Activated gamma-delta T cell treated with Interleukin-2 at 50 U/mL for 16 hours (primary cell): ENCODE measurements around the gene NADK.
"Not testable (repeated sequence)": the region's sequence is repeated elsewhere in the genome, so short reads cannot be mapped to it uniquely, and the experiment has no call there.

Experiments
- DNase-seq: peaks from one replicate; pipeline ENCODE4 v3.0.0-alpha.2; 2020

Gene NADK

GRCh38 chr1:1763657-1764621 is 14.3 kb downstream of the NADK start:
- DNase-seq = no peak

- no peak for DNase-seq
Measured at GRCh38 chr1:1761504-1762376, 16.5 kb downstream of the NADK start.

DNA sequence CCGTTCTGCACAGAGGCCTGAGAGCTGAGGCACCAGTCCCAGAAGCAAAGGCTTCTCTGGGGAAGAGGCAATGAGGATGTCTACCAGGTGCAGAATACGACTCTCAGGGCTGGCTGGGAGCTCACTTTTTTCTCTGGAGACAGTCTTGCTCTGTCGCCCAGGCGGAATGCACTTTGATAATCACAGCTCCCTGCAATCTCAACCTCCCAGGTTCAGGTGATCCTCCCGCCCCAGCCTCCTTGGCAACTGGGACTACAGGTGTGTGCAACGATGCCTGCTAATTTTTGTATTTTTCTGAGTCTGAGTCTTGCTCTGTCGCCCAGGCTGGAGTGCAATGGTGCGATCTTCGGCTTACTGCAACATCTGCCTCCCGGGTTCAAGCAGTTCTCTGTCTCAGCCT is 17.6 kb downstream of the NADK start:
- no peak for DNase-seq

- no peak for DNase-seq
Measured at GRCh38 chr1:1760345-1760650, 18.0 kb downstream of the NADK start.

- DNase-seq = no peak
Measured at GRCh38 chr1:1759456-1760344, 18.6 kb downstream of the NADK start.

DNA sequence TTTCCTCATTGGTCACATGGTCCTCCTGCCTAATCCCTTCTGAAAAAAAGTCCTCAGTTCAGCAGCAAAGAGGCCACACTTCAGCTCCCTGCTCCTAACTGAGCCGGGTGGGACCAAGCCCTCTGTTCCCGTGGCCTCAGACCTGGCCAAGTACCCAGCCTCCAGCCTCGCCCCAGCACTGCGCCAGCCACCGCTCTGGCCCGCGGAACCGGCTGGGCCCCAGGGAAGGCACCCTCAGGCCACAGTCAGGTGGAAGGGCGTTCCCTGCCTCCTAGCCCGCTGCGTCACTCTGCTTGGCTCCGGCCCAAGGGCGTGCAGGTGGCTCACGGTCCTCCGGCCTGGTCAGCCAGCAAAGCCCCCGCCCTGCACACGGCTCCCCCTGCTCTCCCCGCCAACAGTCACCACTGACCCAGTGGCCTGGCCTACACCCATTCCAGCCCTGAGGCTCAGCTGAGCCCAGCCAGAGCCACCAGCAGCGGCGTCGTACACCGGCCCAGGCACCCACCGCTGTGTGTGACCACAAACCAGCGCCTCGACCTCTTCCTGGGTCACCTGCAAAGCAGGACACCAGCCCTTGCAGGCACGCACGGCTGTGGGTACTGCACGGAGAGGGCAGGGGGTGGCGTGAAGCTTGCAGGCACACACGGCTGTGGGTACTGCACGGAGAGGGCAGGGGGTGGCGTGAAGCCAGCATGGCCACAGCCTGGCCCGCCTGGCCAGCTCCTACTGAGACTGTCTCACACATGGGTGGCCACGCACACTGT is 19.4 kb downstream of the NADK start:
- DNase-seq = no peak

GRCh38 chr1:1758059-1758621 is 20.1 kb downstream of the NADK start:
- no peak for DNase-seq

DNA sequence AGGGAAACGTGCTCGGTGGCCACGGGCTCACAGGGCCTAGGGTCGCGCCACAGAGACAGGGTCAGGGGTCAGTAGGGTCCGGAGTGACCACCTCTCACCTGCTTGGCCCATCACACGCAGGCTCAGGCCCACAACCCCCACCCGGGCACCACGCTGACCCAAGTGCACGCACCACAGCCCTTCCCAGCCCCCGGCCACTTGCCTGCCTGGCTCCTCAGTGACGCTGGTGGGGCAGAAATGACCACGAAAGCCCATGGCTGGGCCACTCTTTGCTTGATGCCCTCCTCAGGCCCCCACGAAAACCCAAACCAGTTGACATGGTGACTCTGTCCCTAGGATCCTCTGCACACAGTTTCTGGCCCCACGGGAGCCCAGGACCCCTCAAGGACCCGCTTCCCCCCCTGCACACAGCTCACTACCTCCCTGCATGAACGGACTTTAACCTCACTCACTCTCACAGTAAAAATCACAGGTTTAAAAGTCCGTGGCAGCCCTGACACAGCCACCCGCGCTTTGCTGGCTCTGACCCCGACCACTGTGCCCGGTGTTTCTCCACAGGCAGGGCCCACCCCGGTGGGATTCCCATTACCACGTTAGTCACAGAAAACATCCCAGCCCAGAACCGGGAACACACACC is 20.7 kb downstream of the NADK start:
- no peak for DNase-seq

GRCh38 chr1:1756661-1757421 is 21.4 kb downstream of the NADK start:
- no peak for DNase-seq

DNA sequence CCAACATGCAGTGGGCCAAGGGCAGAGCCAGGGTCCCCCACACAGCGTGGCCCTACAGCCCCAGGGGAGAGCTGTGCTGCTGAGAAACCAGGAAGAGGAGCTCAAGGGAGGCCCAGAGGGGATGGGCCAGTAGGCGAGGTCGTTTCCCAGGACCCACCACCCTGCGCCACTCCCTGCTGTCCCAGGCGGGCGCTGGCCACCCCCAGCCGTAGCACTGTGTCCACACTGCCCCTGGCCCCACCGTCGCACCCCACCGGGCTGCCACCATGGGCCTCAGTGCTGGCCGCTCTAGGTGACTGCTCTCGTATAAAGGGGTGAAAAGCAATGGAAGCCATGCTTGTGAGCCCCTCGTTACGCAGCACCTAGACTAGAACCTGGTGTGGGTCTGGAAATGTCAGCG is 22.4 kb downstream of the NADK start:
- DNase-seq = no peak

DNA sequence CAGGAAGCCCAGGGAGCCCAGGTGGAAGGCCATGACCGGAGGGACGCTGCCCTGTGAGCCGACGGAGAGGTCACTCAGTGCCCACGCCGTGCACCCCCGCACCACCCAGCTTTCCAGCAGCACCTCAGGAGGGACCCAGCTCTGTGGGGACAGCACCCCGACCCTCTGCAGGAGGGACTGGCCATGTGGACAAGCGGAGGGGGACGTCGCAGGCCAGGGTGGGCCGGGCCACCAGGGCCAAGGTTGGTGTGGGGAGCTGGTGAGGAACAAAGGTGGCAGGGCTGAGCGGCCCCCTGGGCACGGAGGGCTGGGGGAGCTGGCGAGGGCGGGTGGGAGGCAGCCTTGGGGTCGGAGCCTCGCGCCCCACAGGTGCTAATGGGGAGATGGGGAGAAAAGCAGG is 22.8 kb downstream of the NADK start:
- no peak for DNase-seq

DNA sequence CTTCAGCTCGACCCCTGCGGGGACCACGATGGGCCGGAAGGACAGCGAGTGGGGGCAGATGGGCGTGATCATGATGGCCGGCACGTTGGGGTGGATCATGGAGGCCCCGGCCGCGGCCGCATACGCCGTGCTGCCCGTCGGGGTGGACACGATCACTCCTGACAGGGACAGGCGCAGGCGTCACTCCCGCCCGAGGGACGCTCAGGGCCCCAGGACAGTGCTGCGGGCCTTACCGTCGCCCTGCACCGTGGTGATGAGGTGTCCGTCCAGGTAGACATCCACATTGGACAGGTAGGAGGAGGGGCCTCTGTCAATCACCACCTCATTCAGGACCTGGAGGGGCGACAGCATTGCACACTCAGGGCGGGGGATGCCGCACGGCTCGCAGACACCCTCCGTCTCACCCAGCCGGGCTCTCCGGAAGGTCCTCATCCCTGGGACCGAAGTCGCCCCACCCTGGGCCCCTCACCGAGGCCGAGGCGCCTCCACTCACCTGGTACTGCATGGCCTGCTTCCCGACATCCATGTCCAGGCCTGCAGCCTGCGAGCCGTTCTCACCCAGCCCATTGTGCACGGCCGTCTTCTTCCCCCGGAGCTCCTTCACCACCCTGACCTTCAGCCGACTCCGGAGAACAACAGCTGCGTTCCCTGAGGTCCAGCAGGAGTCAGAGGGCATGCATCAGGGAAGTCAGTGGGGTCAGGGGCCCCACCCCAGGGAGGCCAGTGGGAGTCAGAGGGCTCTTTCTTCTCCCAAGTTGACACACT is 24.0 kb downstream of the NADK start:
- DNase-seq = no peak

- DNase-seq = no peak
Measured at GRCh38 chr1:1753607-1754005, 24.7 kb downstream of the NADK start.

GRCh38 chr1:1752636-1753606 is 25.3 kb downstream of the NADK start:
- DNase-seq = no peak

- DNase-seq = no peak
Measured at GRCh38 chr1:1752190-1752589, 26.1 kb downstream of the NADK start.

- DNase-seq = not testable (repeated sequence)
Measured at GRCh38 chr1:1749941-1750340, 28.3 kb downstream of the NADK start.

DNA sequence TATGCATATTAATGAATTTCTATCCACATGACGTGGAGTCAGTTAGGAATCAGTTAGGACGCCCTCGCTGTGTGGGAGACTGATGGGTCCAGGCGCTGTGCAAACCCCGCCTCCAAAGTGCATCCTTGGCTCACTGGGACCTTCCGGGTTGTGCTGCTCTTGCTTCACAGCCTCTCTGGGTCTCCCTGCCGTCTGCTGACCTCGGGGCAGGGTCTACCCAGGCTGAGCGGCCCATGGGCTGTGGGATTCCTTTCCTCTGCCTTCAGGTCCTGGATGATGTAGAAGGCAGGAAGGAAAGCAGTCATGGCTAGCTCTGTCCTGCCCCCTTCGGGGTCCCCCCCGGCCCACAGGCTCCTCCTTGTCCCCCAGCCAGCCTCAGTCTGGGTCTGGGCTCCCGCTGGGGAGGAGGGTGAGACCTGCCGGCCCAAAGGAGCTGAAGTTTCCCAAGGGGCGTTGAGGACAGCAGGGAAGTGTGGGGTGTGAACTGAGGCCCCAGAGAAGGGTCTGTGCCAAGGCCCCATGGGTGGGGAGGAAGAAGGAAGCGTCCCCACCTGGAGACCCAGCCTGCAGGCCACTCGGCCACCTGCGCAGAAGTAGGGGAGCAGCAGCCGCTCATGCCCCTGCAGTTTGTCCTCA is 29.5 kb downstream of the NADK start:
- no peak for DNase-seq

DNA sequence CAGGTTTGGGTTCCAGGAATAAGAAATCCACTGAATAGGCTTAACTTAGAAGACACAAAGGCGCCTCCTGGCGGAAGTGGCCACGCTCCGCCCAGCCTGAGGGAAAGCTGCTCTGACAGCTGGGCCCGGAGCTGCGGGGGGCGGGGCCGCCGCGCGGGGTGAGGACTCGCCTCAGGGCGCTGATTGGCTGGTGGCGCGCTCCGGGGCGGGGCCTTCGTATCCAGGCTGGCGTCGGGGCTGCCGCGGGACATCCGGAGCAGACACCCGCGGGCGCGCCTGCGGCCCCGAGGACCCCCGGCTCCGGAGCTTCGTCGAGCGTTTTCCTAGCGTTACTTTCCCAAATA is 31.7 kb downstream of the NADK start:
- DNase-seq = not testable (repeated sequence)
